HL-60 (cell line): Measurements from ENCODE around the gene IL17C.

Source experiments
- CTCF ChIP-seq: IDR thresholded peaks from one replicate; pipeline ENCODE4 v1.5.1; 2011; ENCODE audit warnings: low read length, control low read depth, inconsistent platforms; ENCODE audit not compliant: insufficient read depth
- GABPA ChIP-seq: IDR thresholded peaks from 2 replicates; pipeline ENCODE4 v1.6.1; 2012; ENCODE audit warnings: low read depth
- POLR2AphosphoS5 ChIP-seq: IDR thresholded peaks from 2 replicates; pipeline ENCODE4 v1.6.1; 2012; ENCODE audit warnings: low read depth
- REST ChIP-seq: IDR thresholded peaks from 2 replicates; pipeline ENCODE4 v1.6.1; 2012; ENCODE audit warnings: low read depth; ENCODE audit not compliant: insufficient replicate concordance
- SPI1 ChIP-seq: IDR thresholded peaks from 2 replicates; pipeline ENCODE4 v1.6.1; 2012; ENCODE audit warnings: low read depth, mild to moderate bottlenecking, borderline replicate concordance

GRCh38 chr16:88638323-88639230, at the start of gene IL17C:
- TF ChIP-seq CTCF (no peak), POLR2AphosphoS5 (no peak), REST (no peak), SPI1 (no peak), GABPA (no peak)
